H1 (cell line): ENCODE measurements around the gene HIP1. TPM values are rescaled to one million over a fixed set of nuclear protein-coding genes. Genes with fewer than 3 reads are reported as not detected.
"Not testable (repeated sequence)": the region's sequence is repeated elsewhere in the genome, so short reads cannot be mapped to it uniquely, and the experiment has no call there.

ENCODE experiments used
- CTCF ChIA-PET: fragments of 300-600 bp; sonication (Branson Sonifier 250); formaldehyde crosslinking; loops from one replicate; lab custom pipeline; 2021; ENCODE audit not compliant: partially characterized antibody; lab: Charles Lee
- POLR2A ChIA-PET: fragments of 300-600 bp; sonication (Branson Sonifier 250); formaldehyde crosslinking; loops from one replicate; lab custom pipeline; 2021; ENCODE audit warnings: inconsistent platforms; ENCODE audit not compliant: partially characterized antibody; lab: Charles Lee
- DNase-seq, 2 experiments: peaks; one replicate each; pipeline versions ENCODE4 v3.0.0 to v3.0.0-alpha.2; 2010 to 2022; ENCODE audit warnings: low spot score in 2 of 2, low read depth in 1 of 2, mixed read lengths in 1 of 2
- FAIRE-seq: peaks from 2 replicates; lab custom pipeline; 2011; peaks lifted over from hg19 to GRCh38; lab: Jason Lieb, UNC
- H2AFZ ChIP-seq: 2 replicates; pipeline ENCODE4 v1.8.1; 2012; ENCODE audit warnings: low read length, inconsistent platforms
- H2AK5ac ChIP-seq: 2 replicates; pipeline ENCODE4 v1.6.1; 2013; ENCODE audit warnings: low read depth, low read length
- H2BK120ac ChIP-seq: replicated peaks from 2 replicates; pipeline ENCODE3; 2013; ENCODE audit warnings: low read depth, low read length, inconsistent platforms
- H2BK12ac ChIP-seq: 2 replicates; pipeline ENCODE4 v1.6.1; 2013; ENCODE audit warnings: low read depth, low read length
- H2BK15ac ChIP-seq: 2 replicates; pipeline ENCODE4 v1.6.1; 2013; ENCODE audit warnings: low read length
- H2BK20ac ChIP-seq: 2 replicates; pipeline ENCODE4 v1.6.1; 2013; ENCODE audit warnings: low read length
- H2BK5ac ChIP-seq: 2 replicates; pipeline ENCODE4 v1.6.1; 2013; ENCODE audit warnings: low read depth, low read length
- H3K14ac ChIP-seq: 2 replicates; pipeline ENCODE4 v1.6.1; 2013; ENCODE audit warnings: inconsistent platforms; ENCODE audit not compliant: insufficient read length
- H3K18ac ChIP-seq: 2 replicates; pipeline ENCODE4 v1.6.1; 2013; ENCODE audit warnings: low read length; ENCODE audit errors: extremely low read depth
- H3K23ac ChIP-seq: 2 replicates; pipeline ENCODE4 v1.6.1; 2013; ENCODE audit warnings: inconsistent platforms; ENCODE audit not compliant: insufficient read length
- H3K23me2 ChIP-seq: 2 replicates; pipeline ENCODE4 v1.6.1; 2013; ENCODE audit warnings: low read depth, low read length
- H3K27ac ChIP-seq: 2 replicates; pipeline ENCODE4 v1.6.1; 2011; ENCODE audit warnings: low read depth, low read length, inconsistent platforms
- H3K27me3 ChIP-seq, 4 experiments: replicated peaks in 1 of 4; 1 replicate in 1 of 4; 2 replicates in 3 of 4; pipeline versions ENCODE4 v1.6.1 to v1.8.1; 2011 to 2013; ENCODE audit warnings: low read length in 3 of 4, mild to moderate bottlenecking in 3 of 4, inconsistent platforms in 2 of 4, mixed read lengths in 2 of 4, moderate library complexity in 1 of 4; ENCODE audit not compliant: control insufficient read depth in 3 of 4, insufficient read depth in 3 of 4; ENCODE audit errors: extremely low read depth in 1 of 4
- H3K36me3 ChIP-seq, 4 experiments: 2 replicates each; pipeline versions ENCODE4 v1.6.1 to v1.8.1; 2011 to 2013; ENCODE audit warnings: mild to moderate bottlenecking in 4 of 4, low read length in 3 of 4, moderate library complexity in 2 of 4, control low read depth in 1 of 4, inconsistent platforms in 1 of 4; ENCODE audit not compliant: insufficient read depth in 4 of 4, control insufficient read depth in 2 of 4
- H3K4ac ChIP-seq: replicated peaks from 2 replicates; pipeline ENCODE3; 2013; ENCODE audit warnings: low read length, low read depth, mixed read lengths, inconsistent platforms; ENCODE audit not compliant: insufficient read length
- H3K4me1 ChIP-seq, 4 experiments: replicated peaks in 1 of 4; 1 replicate in 1 of 4; 2 replicates in 3 of 4; pipeline versions ENCODE4 v1.6.1 to v1.8.1; 2011 to 2013; ENCODE audit warnings: low read length in 3 of 4, inconsistent platforms in 2 of 4, mixed read lengths in 1 of 4; ENCODE audit not compliant: insufficient read depth in 4 of 4, control insufficient read depth in 3 of 4
- H3K4me2 ChIP-seq, 2 experiments: 2 replicates each; pipeline versions ENCODE4 v1.6.1 to v1.8.1; 2011 to 2013; ENCODE audit warnings: low read depth in 2 of 2, low read length in 2 of 2, control low read depth in 1 of 2, inconsistent platforms in 1 of 2, mild to moderate bottlenecking in 1 of 2; ENCODE audit not compliant: insufficient read depth in 1 of 2
- H3K4me3 ChIP-seq, 4 experiments: fragments of 200-600, 300-600 bp in 1 of 4; sonication (generic), shearing (Covaris generic), sonication (Bioruptor Twin) in 1 of 4; 2 replicates each; pipeline versions ENCODE4 v1.5.1 to v1.8.1; 2011 to 2016; ENCODE audit warnings: low read length in 4 of 4, low read depth in 3 of 4, control low read depth in 2 of 4, inconsistent platforms in 2 of 4, mild to moderate bottlenecking in 2 of 4, mixed read lengths in 1 of 4, moderate library complexity in 1 of 4; ENCODE audit not compliant: insufficient read depth in 2 of 4; ENCODE audit errors: extremely low read depth in 1 of 4
- H3K56ac ChIP-seq: replicated peaks from 2 replicates; pipeline ENCODE3; 2013; ENCODE audit warnings: low read depth, mild to moderate bottlenecking, mixed read lengths, low read length, inconsistent platforms; ENCODE audit not compliant: insufficient read length
- H3K79me1 ChIP-seq: 2 replicates; pipeline ENCODE4 v1.6.1; 2013; ENCODE audit warnings: low read depth, low read length, control low read depth
- H3K79me2 ChIP-seq, 2 experiments: 2 replicates each; pipeline versions ENCODE4 v1.6.1 to v1.8.1; 2012 to 2013; ENCODE audit warnings: low read length in 2 of 2, mild to moderate bottlenecking in 2 of 2, inconsistent platforms in 1 of 2; ENCODE audit not compliant: insufficient read depth in 2 of 2, control insufficient read depth in 1 of 2
- H3K9ac ChIP-seq, 4 experiments: replicated peaks in 1 of 4; 1 replicate in 1 of 4; 2 replicates in 3 of 4; pipeline versions ENCODE4 v1.6.1 to v1.8.1; 2011 to 2013; ENCODE audit warnings: low read depth in 3 of 4, low read length in 3 of 4, control low read depth in 2 of 4, mild to moderate bottlenecking in 2 of 4, moderate library complexity in 2 of 4, inconsistent platforms in 1 of 4; ENCODE audit errors: extremely low read depth in 1 of 4
- H3K9me3 ChIP-seq, 2 experiments: 2 replicates each; pipeline versions ENCODE4 v1.6.1 to v1.8.1; 2012 to 2013; ENCODE audit warnings: mild to moderate bottlenecking in 2 of 2, moderate library complexity in 2 of 2, control low read depth in 1 of 2, inconsistent platforms in 1 of 2, low read depth in 1 of 2, low read length in 1 of 2, mixed read lengths in 1 of 2; ENCODE audit not compliant: insufficient read depth in 2 of 2
- H4K20me1 ChIP-seq, 2 experiments: replicated peaks in 1 of 2; 2 replicates each; pipeline versions ENCODE3 to v1.8.1; 2011 to 2013; ENCODE audit warnings: inconsistent platforms in 2 of 2, low read length in 2 of 2, mild to moderate bottlenecking in 1 of 2; ENCODE audit not compliant: insufficient read depth in 2 of 2, control insufficient read depth in 1 of 2
- H4K5ac ChIP-seq: 2 replicates; pipeline ENCODE4 v1.6.1; 2013; ENCODE audit warnings: low read length, low read depth, mixed read lengths, inconsistent platforms; ENCODE audit not compliant: insufficient read length
- H4K8ac ChIP-seq: 2 replicates; pipeline ENCODE4 v1.8.0; 2013; ENCODE audit warnings: mild to moderate bottlenecking, moderate library complexity, low read length, inconsistent platforms; ENCODE audit not compliant: insufficient read depth; ENCODE audit errors: extremely low read depth
- H4K91ac ChIP-seq: replicated peaks from 2 replicates; pipeline ENCODE3; 2013; ENCODE audit warnings: low read length, mixed read lengths, inconsistent platforms; ENCODE audit not compliant: insufficient read length
- CEBPB ChIP-seq: IDR thresholded peaks from 2 replicates; pipeline ENCODE4 v1.6.1; 2012; ENCODE audit warnings: low read depth, low read length
- CTBP2 ChIP-seq: IDR thresholded peaks from 2 replicates; pipeline ENCODE4 v1.7.0; 2011; ENCODE audit warnings: borderline replicate concordance, mild to moderate bottlenecking, moderate library complexity, mixed read lengths, low read length; ENCODE audit not compliant: insufficient read depth, insufficient read length
- FOSL1 ChIP-seq: IDR thresholded peaks from 2 replicates; pipeline ENCODE4 v1.6.1; 2011; ENCODE audit warnings: mild to moderate bottlenecking, low read depth, low read length, moderate library complexity; ENCODE audit not compliant: insufficient read depth
- HDAC6 ChIP-seq: IDR thresholded peaks from one replicate; pipeline ENCODE4 v1.7.1; 2012; ENCODE audit warnings: low read depth, mild to moderate bottlenecking, inconsistent platforms, low read length, moderate library complexity
- SIX5 ChIP-seq: IDR thresholded peaks from 2 replicates; pipeline ENCODE4 v1.6.1; 2011; ENCODE audit warnings: mild to moderate bottlenecking, low read depth, low read length
- TCF12 ChIP-seq: IDR thresholded peaks from 2 replicates; pipeline ENCODE4 v1.6.1; 2011; ENCODE audit warnings: low read depth, mild to moderate bottlenecking, low read length
- YY1 ChIP-seq: IDR thresholded peaks from 2 replicates; pipeline ENCODE4 v1.6.1; 2011; ENCODE audit warnings: low read depth, mild to moderate bottlenecking, low read length
- whole genome bisulfite sequencing, 2 experiments: shearing (Covaris generic) in 1 of 2; methylation state at CpG; one replicate each; pipeline versions ENCODE4 v1.1.6 to v1.1.7; 2013 to 2015; ENCODE audit warnings: low lambda C conversion rate in 2 of 2, mixed read lengths in 2 of 2, inconsistent platforms in 1 of 2, low coverage in 1 of 2, missing lambda C conversion rate in 1 of 2; ENCODE audit not compliant: insufficient replicate concordance in 2 of 2, insufficient coverage in 1 of 2, insufficient read length in 1 of 2; ENCODE audit errors: extremely low coverage in 1 of 2, missing lambda C conversion rate in 1 of 2; 5-methylcytosine and 5-hydroxymethylcytosine counted together
- polyA plus RNA-seq, 7 experiments: library from polyadenylated mRNA; depleted of rRNA in 3 of 7; stranded (reverse) in 5 of 7; unstranded in 2 of 7; fragments of >200 nt in 5 of 7; fragments of 200-250 nt in 2 of 7; gene quantifications; 1 replicate in 5 of 7; 2 replicates in 1 of 7; 4 replicates in 1 of 7; pipeline versions ENCODE4 v1.2.1 to v1.2.3, GENCODE V29; 2011 to 2013; ENCODE audit warnings: missing spikeins in 2 of 7, mixed read lengths in 2 of 7
- total RNA-seq: library from RNA; stranded (reverse); fragmentation: NEBNext Ultra II Directional; extraction: Animal tissue kit (Norgen Biotek cat#: 25700); gene quantifications from 2 replicates; pipeline ENCODE4 v1.2.1, GENCODE V29; 2021

The HIP1 gene
- total and polyA plus RNA-seq, 2 of the 8 experiments (the other 6 are each of a cell fraction or from before 2014, with no cell fraction given): 51.8 to 108 TPM

DNA sequence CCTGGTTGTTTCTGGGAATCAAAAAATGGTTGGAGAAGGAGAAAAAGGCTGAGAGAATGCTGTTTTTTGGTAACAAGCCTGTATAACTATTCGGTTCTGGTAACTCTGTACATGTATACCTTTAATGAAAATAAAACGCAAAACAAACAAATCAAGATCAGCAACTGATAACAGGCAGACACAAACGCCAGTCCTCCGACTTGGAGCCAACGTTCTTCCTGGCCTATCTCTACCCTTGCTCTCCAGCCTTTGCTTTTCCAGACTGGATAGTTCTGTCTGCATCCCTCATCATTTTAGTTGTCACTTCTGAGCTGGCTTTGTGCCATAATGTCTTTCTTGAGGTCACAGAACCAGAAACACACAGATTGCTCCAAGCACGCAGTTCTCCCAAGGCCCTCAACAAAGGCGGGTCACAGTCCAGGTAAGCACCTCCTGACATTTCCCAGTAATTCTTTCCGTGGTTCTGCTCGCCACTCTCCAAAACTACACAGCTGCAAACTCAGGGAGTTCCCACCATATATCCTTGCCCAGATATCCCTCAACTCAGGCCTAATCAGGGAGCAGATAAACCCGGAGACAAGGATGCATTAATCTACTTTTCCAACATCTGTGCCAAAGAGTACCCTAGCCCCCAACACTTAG lies 20.2 kb downstream of the HIP1 start (continued):
- TF ChIP-seq CEBPB (no peak), YY1 (no peak), TCF12 (no peak), HDAC6 (no peak), CTBP2 (no peak), FOSL1 (no peak), SIX5 (no peak)
- TF ChIP-seq, all 59 proteins: peak for 0

GRCh38 chr7:75717746-75718145 lies 21.0 kb downstream of the HIP1 start:
- H3K23me2 ChIP-seq, H4K5ac ChIP-seq, H2BK15ac ChIP-seq, DNase-seq, H2BK12ac ChIP-seq, H3K14ac ChIP-seq, H4K20me1 ChIP-seq, H3K27me3 ChIP-seq, H3K18ac ChIP-seq, POLR2A ChIA-PET, H3K56ac ChIP-seq, H3K4me2 ChIP-seq, H3K79me2 ChIP-seq, H2BK20ac ChIP-seq, H2AK5ac ChIP-seq, H3K4me1 ChIP-seq, FAIRE-seq, H3K9me3 ChIP-seq, H4K8ac ChIP-seq, H3K23ac ChIP-seq, H3K27ac ChIP-seq, H3K9ac ChIP-seq, H2BK5ac ChIP-seq, H3K4me3 ChIP-seq, H4K91ac ChIP-seq, H3K36me3 ChIP-seq, H3K4ac ChIP-seq, H2BK120ac ChIP-seq, H2AFZ ChIP-seq, H3K79me1 ChIP-seq: not testable (repeated sequence)
- WGBS, 2 experiments: 84% methylated on average over 3 of the region's 3 CpGs; no CpG with 5 or more reads in 1 of the 2 experiments
- CTCF ChIA-PET: interaction anchor here (0.7 to 1.3 kb wide), 2 partner anchors 45 to 181 kb away, joined by 3 read pairs; no protein-coding TSS in a partner anchor
